HCT116 (cell line): ENCODE measurements around the gene PTPRC. TPM values are rescaled to one million over a fixed set of nuclear protein-coding genes. Genes with fewer than 3 reads are reported as not detected.

ENCODE experiments used
- ATAC-seq: fragments of 200-7000 bp; cut with Tn5 transposase; 2 replicates; pipeline ENCODE4 v1.9.1; 2020; ENCODE audit warnings: mild to moderate bottlenecking, moderate library complexity
- BruUV-seq: library from RNA; stranded (reverse); fragments of 400-500 nt; replicated peaks from 2 replicates; lab custom pipeline; 2021; lab: Mats Ljungman, UMichigan
- CTCF ChIA-PET: fragments of 300-600 bp; sonication (Branson Sonifier 250); formaldehyde crosslinking; loops from one replicate; lab custom pipeline; 2021; ENCODE audit warnings: antibody characterized with exemption; lab: Charles Lee
- POLR2A ChIA-PET: fragments of 300-600, 350-600 bp; sonication (Branson Sonifier 250); formaldehyde crosslinking; loops from one replicate; lab custom pipeline; 2021; ENCODE audit warnings: antibody characterized with exemption; lab: Charles Lee
- RAD21 ChIA-PET, 2 experiments: fragments of 300-600 bp; sonication (Branson Sonifier 250); formaldehyde crosslinking; loops; one replicate each; lab custom pipeline; 2023; ENCODE audit warnings: low total read pairs in 2 of 2; ENCODE audit not compliant: uncharacterized antibody in 2 of 2, unreplicated experiment in 2 of 2, low non-redundant PET in 1 of 2; lab: Charles Lee
- DNase-seq: peaks from one replicate; pipeline ENCODE4 v3.0.0-alpha.2; 2010; ENCODE audit warnings: low read depth, low spot score
- H2AFZ ChIP-seq: fragments of 200-600 bp; shearing (Covaris generic), sonication (generic); 2 replicates; pipeline ENCODE4 v1.6.1; 2017; ENCODE audit warnings: low read depth, mixed run types, mixed read lengths, antibody characterized with exemption, low read length; ENCODE audit not compliant: poor library complexity, severe bottlenecking
- H3K27ac ChIP-seq: 2 replicates; pipeline ENCODE4 v1.5.1; 2012; ENCODE audit warnings: low read depth, low read length
- H3K27me3 ChIP-seq: fragments of 200-600 bp; sonication (generic); 2 replicates; pipeline ENCODE4 v1.6.1; 2016; ENCODE audit warnings: mixed run types, low read length, mixed read lengths; ENCODE audit not compliant: insufficient read depth
- H3K36me3 ChIP-seq, 2 experiments: fragments of 200-500 bp in 1 of 2; fragments of 200-600 bp in 1 of 2; sonication (Bioruptor generic) in 1 of 2; sonication (generic) in 1 of 2; 2 replicates each; pipeline versions ENCODE4 v1.5.1 to v1.6.1; 2014 to 2016; ENCODE audit warnings: low read length in 2 of 2, inconsistent platforms in 1 of 2, mixed read lengths in 1 of 2, mixed run types in 1 of 2; ENCODE audit not compliant: insufficient read depth in 2 of 2, control insufficient read depth in 1 of 2
- H3K4me1 ChIP-seq, 2 experiments: fragments of 200-600 bp in 1 of 2; sonication (generic) in 1 of 2; 2 replicates each; pipeline versions ENCODE4 v1.5.1 to v1.6.1; 2012 to 2017; ENCODE audit warnings: low read length in 2 of 2, inconsistent platforms in 1 of 2, mild to moderate bottlenecking in 1 of 2, mixed read lengths in 1 of 2, mixed run types in 1 of 2, moderate library complexity in 1 of 2; ENCODE audit not compliant: insufficient read depth in 2 of 2, control insufficient read depth in 1 of 2
- H3K4me2 ChIP-seq: fragments of 200-600 bp; sonication (generic); 2 replicates; pipeline ENCODE4 v1.6.1; 2017; ENCODE audit warnings: mixed run types, low read length, mixed read lengths
- H3K4me3 ChIP-seq, 2 experiments: fragments of 200-600 bp in 1 of 2; sonication (generic) in 1 of 2; replicated peaks in 1 of 2; 2 replicates each; pipeline ENCODE4 v1.5.1; 2011 to 2016; ENCODE audit warnings: low read length in 2 of 2, control low read depth in 1 of 2, low read depth in 1 of 2, mild to moderate bottlenecking in 1 of 2, mixed read lengths in 1 of 2, mixed run types in 1 of 2
- H3K79me2 ChIP-seq: fragments of 200-600 bp; sonication (generic); 2 replicates; pipeline ENCODE4 v1.6.1; 2017; ENCODE audit warnings: mild to moderate bottlenecking, mixed run types, low read length, moderate library complexity, mixed read lengths; ENCODE audit not compliant: insufficient read depth
- H3K9ac ChIP-seq: fragments of 200-600 bp; sonication (generic); 2 replicates; pipeline ENCODE4 v1.6.1; 2016; ENCODE audit warnings: low read length, mixed read lengths
- H3K9me2 ChIP-seq: fragments of 200-600 bp; sonication (generic), shearing (Covaris generic); 2 replicates; pipeline ENCODE4 v1.6.1; 2017; ENCODE audit warnings: mixed run types, mild to moderate bottlenecking, moderate library complexity; ENCODE audit not compliant: insufficient read depth
- H3K9me3 ChIP-seq, 2 experiments: fragments of 200-500 bp in 1 of 2; fragments of 200-600 bp in 1 of 2; sonication (Bioruptor generic) in 1 of 2; sonication (generic) in 1 of 2; 2 replicates each; pipeline ENCODE4 v1.6.1; 2014 to 2017; ENCODE audit warnings: low read length in 2 of 2, mixed read lengths in 2 of 2, inconsistent platforms in 1 of 2, low read depth in 1 of 2, mild to moderate bottlenecking in 1 of 2, mixed run types in 1 of 2, moderate library complexity in 1 of 2; ENCODE audit not compliant: control insufficient read depth in 1 of 2, insufficient read depth in 1 of 2
- H4K20me1 ChIP-seq: fragments of 200-600 bp; sonication (generic), shearing (Covaris generic); 2 replicates; pipeline ENCODE4 v1.6.1; 2017; ENCODE audit warnings: mixed run types, mild to moderate bottlenecking, moderate library complexity; ENCODE audit not compliant: insufficient read depth
- CEBPB ChIP-seq: IDR thresholded peaks from 2 replicates; pipeline ENCODE4 v1.6.1; 2012; ENCODE audit warnings: low read depth
- CTCF ChIP-seq, 3 experiments: fragments of 200-600 bp in 1 of 3; sonication (generic) in 1 of 3; IDR thresholded peaks in 2 of 3; conservative IDR thresholded peaks in 1 of 3; 2 replicates each; pipeline ENCODE4 v1.5.1; 2012 to 2017; ENCODE audit warnings: low read depth in 2 of 3, low read length in 2 of 3, antibody characterized with exemption in 1 of 3, borderline replicate concordance in 1 of 3, control low read depth in 1 of 3, mild to moderate bottlenecking in 1 of 3, mixed read lengths in 1 of 3, mixed run types in 1 of 3, moderate library complexity in 1 of 3; ENCODE audit not compliant: insufficient read depth in 1 of 3
- EGR1 ChIP-seq: IDR thresholded peaks from 2 replicates; pipeline ENCODE4 v1.6.1; 2012; ENCODE audit warnings: low read depth
- ELF1 ChIP-seq: IDR thresholded peaks from 2 replicates; pipeline ENCODE4 v1.6.1; 2012; ENCODE audit warnings: low read depth, borderline replicate concordance
- EZH2 ChIP-seq: fragments of 200-600 bp; sonication (generic); IDR thresholded peaks from 2 replicates; pipeline ENCODE4 v1.6.1; 2017; ENCODE audit warnings: antibody characterized with exemption, mixed run types
- EZH2phosphoT487 ChIP-seq: fragments of 200-600 bp; IDR thresholded peaks from 2 replicates; pipeline ENCODE4 v1.6.1; 2018; ENCODE audit warnings: antibody characterized with exemption, borderline replicate concordance
- FOSL1 ChIP-seq: IDR thresholded peaks from 2 replicates; pipeline ENCODE4 v1.6.1; 2012; ENCODE audit warnings: low read depth
- POLR2A ChIP-seq: IDR thresholded peaks from 2 replicates; pipeline ENCODE4 v1.7.0; 2011; ENCODE audit warnings: borderline replicate concordance; ENCODE audit not compliant: insufficient read depth, insufficient read length; ENCODE audit errors: extremely low read depth
- RAD21 ChIP-seq: IDR thresholded peaks from 2 replicates; pipeline ENCODE4 v1.6.1; 2012; ENCODE audit warnings: low read depth, mild to moderate bottlenecking
- REST ChIP-seq: IDR thresholded peaks from 2 replicates; pipeline ENCODE4 v1.6.1; 2012; ENCODE audit warnings: low read depth
- SIN3A ChIP-seq: IDR thresholded peaks from 2 replicates; pipeline ENCODE4 v1.6.1; 2012; ENCODE audit warnings: low read depth
- SP1 ChIP-seq: IDR thresholded peaks from 2 replicates; pipeline ENCODE4 v1.6.1; 2012; ENCODE audit warnings: low read depth
- SRF ChIP-seq: IDR thresholded peaks from 2 replicates; pipeline ENCODE4 v1.6.1; 2012; ENCODE audit warnings: low read depth
- TCF7L2 ChIP-seq: IDR thresholded peaks from 2 replicates; pipeline ENCODE4 v1.7.0; 2011; ENCODE audit warnings: borderline replicate concordance, inconsistent platforms; ENCODE audit not compliant: insufficient read depth, insufficient read length; ENCODE audit errors: extremely low read depth
- YY1 ChIP-seq: IDR thresholded peaks from 2 replicates; pipeline ENCODE4 v1.6.1; 2011; ENCODE audit warnings: low read length, low read depth, moderate library complexity, mild to moderate bottlenecking; ENCODE audit not compliant: insufficient replicate concordance; ENCODE audit errors: extremely low read depth
- ZBTB33 ChIP-seq: IDR thresholded peaks from 2 replicates; pipeline ENCODE4 v1.6.1; 2011; ENCODE audit warnings: mild to moderate bottlenecking, low read length, moderate library complexity; ENCODE audit not compliant: insufficient replicate concordance; ENCODE audit errors: extremely low read depth
- ZFX ChIP-seq: fragments of 450-650 bp; IDR thresholded peaks from 2 replicates; pipeline ENCODE4 v1.6.1; 2017
- intact Hi-C: fragments of 100-400 bp; cut with micrococcal nuclease; formaldehyde crosslinking; loops from 2 replicates; pipeline ENCODE4 v1.10.0; 2022
- total RNA-seq: library from RNA; stranded (reverse); gene quantifications from one replicate; pipeline ENCODE4 v1.2.1, GENCODE V29; 2021; ENCODE audit not compliant: unreplicated experiment
- TF ChIP-seq, protein P1 (sequence below): IDR thresholded peaks from 2 replicates; pipeline ENCODE4 v1.6.1; 2012

The PTPRC gene
- total RNA-seq, 1 experiment from 2014 or later = 1.2 TPM

GRCh38 chr1:198643808-198644207, 5.0 kb downstream of the PTPRC start:
- intact Hi-C loops = no loop called here
- no TSS peak for BruUV-seq
- ChIA-PET CTCF (no interaction called here), RAD21 (no interaction called here), POLR2A (no interaction called here)
- no peaks in the 10 kb centered on the region for H3K27me3 ChIP-seq
- no peaks in the 10 kb centered on the region for H4K20me1 ChIP-seq
- no peaks in the 10 kb centered on the region for H3K36me3 ChIP-seq
- no peaks in the 10 kb centered on the region for H3K4me1 ChIP-seq
- TF ChIP-seq CEBPB (no peak), CTCF (IDR thresholded peaks at IDR 0.05 in 2 of 3, conservative IDR thresholded peaks at IDR 0.05 in 1 of 3; ENCODE audit: borderline replicate concordance in 1 of 3, insufficient read depth in 1 of 3, low read depth in 2 of 3, low read length in 2 of 3) (no peak), SIN3A (no peak), FOSL1 (no peak), SRF (no peak), YY1 (no peak), POLR2A (no peak), SP1 (no peak), EGR1 (no peak), EZH2 (no peak), ELF1 (no peak), TCF7L2 (no peak), RAD21 (no peak), EZH2phosphoT487 (no peak), ZBTB33 (no peak), REST (no peak), ZFX (no peak)
- TF ChIP-seq, protein P1, sequence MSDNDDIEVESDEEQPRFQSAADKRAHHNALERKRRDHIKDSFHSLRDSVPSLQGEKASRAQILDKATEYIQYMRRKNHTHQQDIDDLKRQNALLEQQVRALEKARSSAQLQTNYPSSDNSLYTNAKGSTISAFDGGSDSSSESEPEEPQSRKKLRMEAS = no peak
- ATAC-seq = no peak
- DNase-seq = no peak
- H3K9ac ChIP-seq = no peak overlapping the region
- no peaks in the 10 kb centered on the region for H3K79me2 ChIP-seq
- no peak overlapping the region for H3K27ac ChIP-seq
- no peak overlapping the region for H3K4me2 ChIP-seq
- H3K9me3 ChIP-seq = no peaks in the 10 kb centered on the region
- no peak overlapping the region for H2AFZ ChIP-seq
- H3K9me2 ChIP-seq = no peaks in the 10 kb centered on the region
- no peak overlapping the region for H3K4me3 ChIP-seq
